ENCODE measurements around the gene RPA3.
A peak's percentile ranks its signal among the peaks of the same experiment; 100 is the strongest.
"Not testable (repeated sequence)": the region's sequence is repeated elsewhere in the genome, so short reads cannot be mapped to it uniquely, and the experiment has no call there.

RPA3 gene

GRCh38 chr7:7665031-7665430 is 53.4 kb downstream of the RPA3 start:
- no peak for DNase-seq (ENCODE audit: extremely low read depth, low read depth)
- H3K4me3 ChIP-seq (replicated peaks; ENCODE audit: low read depth, low read length) = no peak overlapping the region
- TF ChIP-seq CTCF (IDR thresholded peaks at IDR 0.05; ENCODE audit: low read depth, low read length, missing control alignments) = no peak

DNA sequence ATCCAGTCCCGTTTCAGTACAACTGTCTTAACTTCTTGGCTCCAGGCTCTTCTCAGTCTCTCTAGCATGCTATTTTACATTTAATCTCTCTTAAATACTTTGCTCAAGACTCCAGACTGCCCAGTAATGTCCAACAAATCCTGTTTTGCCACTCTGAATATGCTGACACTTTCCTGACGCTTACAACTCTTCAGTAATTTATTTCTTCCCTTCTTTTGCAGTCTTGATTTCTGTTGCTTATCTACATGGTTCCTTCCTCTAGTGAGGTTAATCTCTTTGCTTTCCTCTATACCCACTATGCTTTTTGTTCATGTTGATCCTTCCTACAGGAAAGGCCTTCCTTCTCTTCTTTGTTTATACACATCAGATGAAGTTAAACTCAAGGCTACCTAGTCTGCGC is 54.1 kb downstream of the RPA3 start:
- no peak overlapping the region for H3K4me3 ChIP-seq (replicated peaks; ENCODE audit: low read depth, low read length)
- TF ChIP-seq CTCF (IDR thresholded peaks at IDR 0.05; ENCODE audit: low read depth, low read length, missing control alignments) = no peak
- DNase-seq (ENCODE audit: extremely low read depth, low read depth) = no peak

GRCh38 chr7:7662527-7662926 is 55.9 kb downstream of the RPA3 start:
- DNase-seq (ENCODE audit: extremely low read depth, low read depth) = no peak
- TF ChIP-seq CTCF (IDR thresholded peaks at IDR 0.05; ENCODE audit: low read depth, low read length, missing control alignments) = peak; percentile 31
- no peak overlapping the region for H3K4me3 ChIP-seq (replicated peaks; ENCODE audit: low read depth, low read length)

- H3K4me3 ChIP-seq (replicated peaks; ENCODE audit: low read depth, low read length); DNase-seq (ENCODE audit: extremely low read depth, low read depth): not testable (repeated sequence)
Observed at GRCh38 chr7:7656459-7656858, 61.9 kb downstream of the RPA3 start.

- no peak for DNase-seq (ENCODE audit: extremely low read depth, low read depth)
- no peak overlapping the region for H3K4me3 ChIP-seq (replicated peaks; ENCODE audit: low read depth, low read length)
- no peak for TF ChIP-seq CTCF (IDR thresholded peaks at IDR 0.05; ENCODE audit: low read depth, low read length, missing control alignments)
Observed at GRCh38 chr7:7654964-7655715, 63.3 kb downstream of the RPA3 start.

DNA sequence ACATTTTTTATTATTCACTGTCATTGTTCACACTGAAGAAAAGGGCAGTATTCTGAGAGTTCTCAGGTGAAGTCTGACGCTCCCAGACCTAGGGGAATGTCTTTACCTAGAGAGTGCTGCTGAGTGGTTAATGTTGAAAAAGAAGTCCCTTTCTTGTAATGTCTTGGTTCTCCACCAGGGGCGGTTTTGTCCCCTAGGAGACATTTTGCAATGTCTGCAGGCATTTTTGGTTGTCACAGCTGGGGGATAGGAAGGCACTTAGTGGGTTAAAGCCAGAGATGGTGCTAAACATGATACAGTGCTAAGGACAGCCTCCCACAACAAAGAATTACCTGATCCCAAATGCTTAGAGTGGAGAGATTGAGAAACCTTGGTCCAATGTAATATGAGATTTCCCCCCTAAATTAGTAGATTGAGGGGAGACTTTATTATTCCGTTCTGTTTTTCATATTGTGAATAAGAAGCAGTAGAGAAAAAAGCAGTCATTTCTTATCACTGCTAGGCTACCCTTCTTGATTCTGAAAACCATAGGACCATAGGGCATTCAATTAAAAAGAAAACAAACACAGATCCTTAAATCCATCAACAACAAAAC is 64.7 kb downstream of the RPA3 start:
- DNase-seq (ENCODE audit: extremely low read depth, low read depth) = no peak
- no peak overlapping the region for H3K4me3 ChIP-seq (replicated peaks; ENCODE audit: low read depth, low read length)
- peak; percentile 56 for TF ChIP-seq CTCF (IDR thresholded peaks at IDR 0.05; ENCODE audit: low read depth, low read length, missing control alignments)

DNA sequence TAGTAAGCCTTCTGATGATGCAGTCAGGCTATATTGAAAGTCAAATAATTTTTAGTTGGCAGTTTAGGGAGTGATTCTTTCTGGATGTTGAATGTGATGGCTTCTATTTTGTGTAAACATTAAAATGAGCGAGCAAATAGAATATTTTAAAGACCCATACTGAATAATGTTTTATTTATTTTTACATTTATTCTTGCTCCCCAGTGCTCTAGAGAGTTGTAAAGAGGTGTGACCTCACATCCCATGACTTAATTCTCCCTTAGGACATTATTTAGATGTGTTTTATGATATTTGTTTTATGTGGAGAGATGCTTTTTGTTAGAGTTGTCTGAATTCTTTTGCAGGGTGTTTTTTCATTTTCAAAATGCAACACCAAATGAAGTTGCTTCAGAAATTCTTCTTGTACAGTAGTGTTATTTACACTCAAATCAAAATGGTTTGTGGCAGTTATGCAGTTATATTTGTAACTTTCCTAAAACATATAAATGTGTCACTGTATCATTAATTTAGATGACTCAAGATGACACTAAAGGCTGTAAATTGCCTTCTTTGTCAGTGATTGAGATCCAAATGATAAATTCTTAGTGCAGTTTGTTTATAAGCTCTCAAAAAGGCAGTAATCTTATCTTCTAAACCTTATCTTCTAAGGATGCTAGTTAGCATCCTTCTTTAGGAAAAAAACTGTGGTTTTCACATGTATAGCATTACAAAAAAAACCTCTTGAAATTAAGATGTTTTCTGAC is 65.4 kb downstream of the RPA3 start:
- TF ChIP-seq CTCF (IDR thresholded peaks at IDR 0.05; ENCODE audit: low read depth, low read length, missing control alignments) = no peak
- H3K4me3 ChIP-seq (replicated peaks; ENCODE audit: low read depth, low read length) = no peak overlapping the region
- no peak for DNase-seq (ENCODE audit: extremely low read depth, low read depth)

All from HFF-Myc (cell line).